Mammary epithelial cell (primary cell): ENCODE results near the gene COL18A1.

Experiments used
- CTCF ChIP-seq, 2 donors: IDR thresholded peaks in 1 of 2; conservative IDR thresholded peaks in 1 of 2; 2 replicates each; pipeline ENCODE4 v1.5.1; 2011 to 2012; ENCODE audit warnings: inconsistent platforms in 2 of 2, low read length in 2 of 2, mild to moderate bottlenecking in 2 of 2, control low read depth in 1 of 2, low read depth in 1 of 2; ENCODE audit not compliant: insufficient read depth in 1 of 2; ENCODE audit errors: extremely low read depth in 1 of 2
- EZH2 ChIP-seq: IDR thresholded peaks from 2 replicates; pipeline ENCODE4 v1.6.1; 2012; ENCODE audit warnings: low read length, inconsistent platforms, borderline replicate concordance

- TF ChIP-seq CTCF (conservative IDR thresholded peaks at IDR 0.05 in 1 of 2, IDR thresholded peaks at IDR 0.05 in 1 of 2; ENCODE audit: extremely low read depth in 1 of 2, insufficient read depth in 1 of 2, low read depth in 1 of 2, low read length in 2 of 2) (no peak), EZH2 (no peak)
These were observed 87.8 kb downstream of the COL18A1 start for GRCh38 chr21:45492765-45493164.
